Measurements from ENCODE around the gene TTBK1. TPM values are rescaled to one million over a fixed set of nuclear protein-coding genes. Genes with fewer than 3 reads are reported as not detected.

Gene TTBK1
- total RNA-seq, 1 donor from 2014 or later = 1.7 TPM

- Histone ChIP-seq H3K4me1 (no peaks in the 10 kb centered on the region), H3K27ac (peak overlapping the region; percentile 20), H2AFZ (replicated peaks) (no peak overlapping the region), H3F3A (ENCODE audit: low read depth) (peaks cover 10% of the 10 kb centered on the region), H3K27me3 (no peaks in the 10 kb centered on the region), H3K9me3 (ENCODE audit: low read depth) (no peaks in the 10 kb centered on the region), H3K79me2 (ENCODE audit: low read depth) (no peaks in the 10 kb centered on the region), H3K9ac (peak overlapping the region; percentile 37), H3K36me3 (no peaks in the 10 kb centered on the region), H3K4me3 (no peak overlapping the region), H3K4me2 (no peak overlapping the region), H4K20me1 (ENCODE audit: low read depth) (peaks cover 6% of the 10 kb centered on the region)
- Mint-ChIP-seq H3K27ac (no peak overlapping the region), H3K36me3 (peaks cover 23% of the 10 kb centered on the region), H3K4me1 (no peaks in the 10 kb centered on the region), H3K9me3 (no peaks in the 10 kb centered on the region), H3K4me3 (no peak overlapping the region), H3K27me3 (ENCODE audit: insufficient read depth, low read depth) (no peaks in the 10 kb centered on the region)
- DNase-seq (ENCODE audit: low spot score) = no peak
- TF ChIP-seq CTCF (IDR thresholded peaks at IDR 0.05) (no peak), EZH2 (IDR thresholded peaks at IDR 0.05) (no peak), EZH2phosphoT487 (IDR thresholded peaks at IDR 0.05) (no peak)
Measured at GRCh38 chr6:43335469-43335868, 92.2 kb downstream of the TTBK1 start.

- peaks cover 6% of the 10 kb centered on the region for H4K20me1 ChIP-seq (ENCODE audit: low read depth)
- no peak overlapping the region for H3K27ac ChIP-seq
- TF ChIP-seq CTCF (IDR thresholded peaks at IDR 0.05) = no peak
- no peak for TF ChIP-seq EZH2phosphoT487 (IDR thresholded peaks at IDR 0.05)
- TF ChIP-seq EZH2 (IDR thresholded peaks at IDR 0.05) = no peak
- H3K27me3 ChIP-seq = no peaks in the 10 kb centered on the region
- no peaks in the 10 kb centered on the region for H3K4me1 ChIP-seq
- peaks cover 29% of the 10 kb centered on the region for H3K36me3 Mint-ChIP-seq
- no peak for DNase-seq (ENCODE audit: low spot score)
- no peak overlapping the region for H2AFZ ChIP-seq (replicated peaks)
- no peaks in the 10 kb centered on the region for H3K4me1 Mint-ChIP-seq
- no peak overlapping the region for H3K4me3 ChIP-seq
- peaks cover 10% of the 10 kb centered on the region for H3F3A ChIP-seq (ENCODE audit: low read depth)
- no peak overlapping the region for H3K4me2 ChIP-seq
- no peak overlapping the region for H3K27ac Mint-ChIP-seq
- H3K79me2 ChIP-seq (ENCODE audit: low read depth) = no peaks in the 10 kb centered on the region
- H3K9me3 Mint-ChIP-seq = no peaks in the 10 kb centered on the region
- no peaks in the 10 kb centered on the region for H3K36me3 ChIP-seq
- H3K9me3 ChIP-seq (ENCODE audit: low read depth) = no peaks in the 10 kb centered on the region
- H3K27me3 Mint-ChIP-seq (ENCODE audit: insufficient read depth, low read depth) = no peaks in the 10 kb centered on the region
- H3K4me3 Mint-ChIP-seq = no peak overlapping the region
- no peak overlapping the region for H3K9ac ChIP-seq
Measured at GRCh38 chr6:43336382-43336781, 93.1 kb downstream of the TTBK1 start.

Small RNAs within 50 kb of the gene (small RNA-seq; reads per million reads assigned to genes)
- not detected for gene RPL12P47

Other genes starting within 250 kb of the TTBK1 start
- gene MEA1, start 229.5 kb upstream of the TTBK1 start, total RNA-seq (ENCODE audit: low replicate concordance) = 73.1 and 88.3 TPM in 2 replicates
- gene KLHDC3, start 229.2 kb upstream of the TTBK1 start, total RNA-seq (ENCODE audit: low replicate concordance) = 122 and 165 TPM in 2 replicates
- 77.8 and 93.3 TPM in 2 replicates for gene RRP36, start 221.9 kb upstream of the TTBK1 start, total RNA-seq (ENCODE audit: low replicate concordance)
- 23.1 and 43.7 TPM in 2 replicates for gene CUL7, start 189.6 kb upstream of the TTBK1 start, total RNA-seq (ENCODE audit: low replicate concordance)
- gene MRPL2, start 184.0 kb upstream of the TTBK1 start, total RNA-seq (ENCODE audit: low replicate concordance) = 20.7 and 31.7 TPM in 2 replicates
- 12.6 and 28.2 TPM in 2 replicates for gene KLC4, start 183.8 kb upstream of the TTBK1 start, total RNA-seq (ENCODE audit: low replicate concordance)
- gene PTK7, start 167.2 kb upstream of the TTBK1 start, total RNA-seq (ENCODE audit: low replicate concordance) = 68.0 and 155 TPM in 2 replicates
- 15.0 and 35.6 TPM in 2 replicates for gene SRF, start 72.2 kb upstream of the TTBK1 start, total RNA-seq (ENCODE audit: low replicate concordance)
- gene CUL9, start 61.3 kb upstream of the TTBK1 start, total RNA-seq (ENCODE audit: low replicate concordance) = 14.1 and 25.9 TPM in 2 replicates
- gene DNPH1, start 14.0 kb upstream of the TTBK1 start, total RNA-seq (ENCODE audit: low replicate concordance) = 25.2 and 113 TPM in 2 replicates
- gene SLC22A7, start 54.8 kb downstream of the TTBK1 start, total RNA-seq (ENCODE audit: low replicate concordance) = not detected in 2 replicates
- 21.3 and 35.4 TPM in 2 replicates for gene CRIP3, start 65.3 kb downstream of the TTBK1 start, total RNA-seq (ENCODE audit: low replicate concordance)
- gene ZNF318, start 126.2 kb downstream of the TTBK1 start, total RNA-seq (ENCODE audit: low replicate concordance) = 17.6 TPM in 2 replicates
- 10.1 and 14.6 TPM in 2 replicates for gene ABCC10, start 184.1 kb downstream of the TTBK1 start, total RNA-seq (ENCODE audit: low replicate concordance)
- gene DLK2, start 212.1 kb downstream of the TTBK1 start, total RNA-seq (ENCODE audit: low replicate concordance) = 1.1 TPM in 1 of 2 replicates, not detected in the other
- 12.9 and 31.4 TPM in 2 replicates for gene TJAP1, start 234.1 kb downstream of the TTBK1 start, total RNA-seq (ENCODE audit: low replicate concordance)

All from neural progenitor cell (in vitro differentiated cells).